ENCODE measurements around the gene TMEM52. TPM values are rescaled to one million over a fixed set of nuclear protein-coding genes. Genes with fewer than 3 reads are reported as not detected.

The TMEM52 gene
- total RNA-seq, 2 donors from 2014 or later, result 3.5 to 9.8 TPM

GRCh38 chr1:1892079-1892762 is 26.9 kb downstream of the TMEM52 start:
- Histone ChIP-seq H3K9ac (ENCODE audit: low read depth in 2 of 2, low read length in 2 of 2) (peak overlapping the region; percentile 76 to 82), H3K27ac (peak overlapping the region; percentile 80), H3K27me3 (no peaks in the 10 kb centered on the region), H3K4me1 (peaks cover 39% of the 10 kb centered on the region), H3K9me3 (no peaks in the 10 kb centered on the region), H3K4me3 (peak overlapping the region; percentile 72), H3K36me3 (no peaks in the 10 kb centered on the region)
- no peak for DNase-seq
- intact Hi-C loops (cut with DNase I), result no loop called here
- TF ChIP-seq CTCF (IDR thresholded peaks at IDR 0.05), result no peak

- H3K4me1 ChIP-seq, result peaks cover 39% of the 10 kb centered on the region
Measured at GRCh38 chr1:1891349-1892078, 27.6 kb downstream of the TMEM52 start.

GRCh38 chr1:1890506-1891348 is 28.4 kb downstream of the TMEM52 start, which contains the start of gene GNB1:
Gene GNB1 (minus strand): TSS chr1:1891087. CDS start chr1:1825453, 65,634 bp downstream.
- peak within 1 kb of the TSS; percentile 88 for H3K4me3 ChIP-seq
- no peaks in the 10 kb centered on the region for H3K9me3 ChIP-seq
- peak within 1 kb of the TSS; percentile 81 to 88 for H3K9ac ChIP-seq (ENCODE audit: low read depth in 2 of 2, low read length in 2 of 2)
- H3K27ac ChIP-seq, result peak within 1 kb of the TSS; percentile 80
- no peaks in the 10 kb centered on the region for H3K27me3 ChIP-seq
- H3K36me3 ChIP-seq, result no peaks in the 10 kb centered on the region
- H3K4me1 ChIP-seq, result peaks cover 39% of the 10 kb centered on the region
- intact Hi-C loops (cut with DNase I), result no loop called here
- DNase-seq, result peak; percentile 86
- TF ChIP-seq CTCF (IDR thresholded peaks at IDR 0.05), result no peak

More at GRCh38 chr1:1891349-1892078, 27.6 kb downstream of the TMEM52 start:
- peak overlapping the region; percentile 76 to 82 for H3K9ac ChIP-seq (ENCODE audit: low read depth in 2 of 2, low read length in 2 of 2)
- H3K36me3 ChIP-seq, result no peaks in the 10 kb centered on the region
- no peak for TF ChIP-seq CTCF (IDR thresholded peaks at IDR 0.05)
- peak overlapping the region; percentile 80 for H3K27ac ChIP-seq
- no peaks in the 10 kb centered on the region for H3K9me3 ChIP-seq
- DNase-seq, result peak; percentile 87
- intact Hi-C loops (cut with DNase I), result no loop called here
- H3K27me3 ChIP-seq, result no peaks in the 10 kb centered on the region
- H3K4me3 ChIP-seq, result peak overlapping the region; percentile 72

- peak; percentile 62 for DNase-seq
- intact Hi-C loops (cut with DNase I), result no loop called here
- no peak for TF ChIP-seq CTCF (IDR thresholded peaks at IDR 0.05)
- peak overlapping the region; percentile 71 for H3K27ac ChIP-seq
- H3K9me3 ChIP-seq, result no peaks in the 10 kb centered on the region
- H3K27me3 ChIP-seq, result no peaks in the 10 kb centered on the region
- peaks cover 33% of the 10 kb centered on the region for H3K4me1 ChIP-seq
- H3K36me3 ChIP-seq, result no peaks in the 10 kb centered on the region
- H3K9ac ChIP-seq (ENCODE audit: low read depth in 2 of 2, low read length in 2 of 2), result peak overlapping the region; percentile 81 to 88
- H3K4me3 ChIP-seq, result peak overlapping the region; percentile 88
Measured at GRCh38 chr1:1889847-1890505, 29.1 kb downstream of the TMEM52 start.

Measured in colonic mucosa (tissue), 4 donors.